Neural cell (in vitro differentiated cells): ENCODE results near the gene CPSF6. TPM values are rescaled to one million over a fixed set of nuclear protein-coding genes. Genes with fewer than 3 reads are reported as not detected.
"Not testable (repeated sequence)": the region's sequence is repeated elsewhere in the genome, so short reads cannot be mapped to it uniquely, and the experiment has no call there.

Source experiments
- H2AFZ ChIP-seq: fragments of 200-600, 300-800 bp; sonication (generic), shearing (Covaris generic); 2 replicates; pipeline ENCODE4 v1.6.0; 2014; ENCODE audit warnings: low read depth, mild to moderate bottlenecking, antibody characterized with exemption, low read length, moderate library complexity
- H3F3A ChIP-seq: fragments of 200-600 bp; shearing (Covaris generic); 2 replicates; pipeline ENCODE4 v1.6.1; 2016; ENCODE audit warnings: mild to moderate bottlenecking, moderate library complexity, mixed read lengths, antibody characterized with exemption, low read length; ENCODE audit not compliant: insufficient read depth, poor library complexity, severe bottlenecking
- H3K27ac ChIP-seq: fragments of 200-600, 300-800 bp; sonication (generic), shearing (Covaris generic); 2 replicates; pipeline ENCODE4 v1.5.1; 2014; ENCODE audit warnings: mild to moderate bottlenecking, low read length, moderate library complexity
- H3K27me3 ChIP-seq: fragments of 300-800, 200-600 bp; sonication (generic), shearing (Covaris generic); 2 replicates; pipeline ENCODE4 v1.6.0; 2014; ENCODE audit warnings: mild to moderate bottlenecking, low read depth, low read length, moderate library complexity; ENCODE audit not compliant: insufficient read depth
- H3K36me3 ChIP-seq: fragments of 300-800, 200-600 bp; sonication (generic), shearing (Covaris generic); 2 replicates; pipeline ENCODE4 v1.5.1; 2014; ENCODE audit warnings: mild to moderate bottlenecking, antibody characterized with exemption, low read length, moderate library complexity; ENCODE audit not compliant: insufficient read depth
- H3K4me2 ChIP-seq: fragments of 300-800, 200-600 bp; sonication (generic), shearing (Covaris generic); 2 replicates; pipeline ENCODE4 v1.6.0; 2014; ENCODE audit warnings: mild to moderate bottlenecking, low read length
- H3K4me3 ChIP-seq: fragments of 300-800, 200-600 bp; sonication (generic), shearing (Covaris generic); 2 replicates; pipeline ENCODE4 v1.5.1; 2014; ENCODE audit warnings: mild to moderate bottlenecking, low read length, moderate library complexity
- H3K79me2 ChIP-seq: fragments of 200-600 bp; shearing (Covaris generic); replicated peaks from 2 replicates; pipeline ENCODE4 v1.6.0; 2014; ENCODE audit warnings: mild to moderate bottlenecking, low read length, moderate library complexity; ENCODE audit not compliant: insufficient read depth
- H3K9ac ChIP-seq: fragments of 300-800, 200-600 bp; sonication (generic), shearing (Covaris generic); 2 replicates; pipeline ENCODE4 v1.6.1; 2016; ENCODE audit warnings: mild to moderate bottlenecking, low read length, mixed read lengths
- H3K9me2 ChIP-seq: fragments of 200-600 bp; shearing (Covaris generic); 2 replicates; pipeline ENCODE4 v1.6.1; 2016; ENCODE audit warnings: mild to moderate bottlenecking, low read length, mixed read lengths; ENCODE audit not compliant: insufficient read depth
- H3K9me3 ChIP-seq: fragments of 200-600, 300-800 bp; sonication (generic), shearing (Covaris generic); 2 replicates; pipeline ENCODE4 v1.6.1; 2016; ENCODE audit warnings: mild to moderate bottlenecking, mixed run types, low read length, moderate library complexity, mixed read lengths
- H4K20me1 ChIP-seq: fragments of 200-600 bp; shearing (Covaris generic); 2 replicates; pipeline ENCODE4 v1.6.1; 2016; ENCODE audit warnings: mild to moderate bottlenecking, mixed run types; ENCODE audit not compliant: insufficient read depth
- EP300 ChIP-seq: fragments of 450-650 bp; conservative IDR thresholded peaks from 2 replicates; pipeline ENCODE4 v1.6.1; 2014; ENCODE audit warnings: antibody characterized with exemption, mild to moderate bottlenecking, moderate library complexity; ENCODE audit not compliant: poor library complexity, severe bottlenecking
- EZH2 ChIP-seq: fragments of 200-600, 300-800 bp; shearing (Covaris generic), sonication (generic); IDR thresholded peaks from 2 replicates; pipeline ENCODE4 v1.6.1; 2014; ENCODE audit warnings: antibody characterized with exemption, low read length, borderline replicate concordance, mild to moderate bottlenecking; ENCODE audit not compliant: insufficient read depth, poor library complexity, severe bottlenecking
- MXI1 ChIP-seq: fragments of 450-650 bp; conservative IDR thresholded peaks from 2 replicates; pipeline ENCODE4 v1.6.1; 2014; ENCODE audit warnings: antibody characterized with exemption, mild to moderate bottlenecking; ENCODE audit not compliant: poor library complexity, severe bottlenecking
- POLR2AphosphoS5 ChIP-seq: IDR thresholded peaks from 2 replicates; pipeline ENCODE4 v1.6.1; 2012
- RAD21 ChIP-seq: fragments of 450-650 bp; conservative IDR thresholded peaks from 2 replicates; pipeline ENCODE4 v1.6.1; 2014; ENCODE audit warnings: antibody characterized with exemption, mild to moderate bottlenecking, moderate library complexity
- SMC3 ChIP-seq: fragments of 450-650 bp; conservative IDR thresholded peaks from 2 replicates; pipeline ENCODE4 v1.6.1; 2014; ENCODE audit warnings: antibody characterized with exemption, mild to moderate bottlenecking, moderate library complexity; ENCODE audit not compliant: poor library complexity
- TAF1 ChIP-seq: IDR thresholded peaks from 2 replicates; pipeline ENCODE4 v1.6.1; 2012; ENCODE audit warnings: low read depth
- polyA plus RNA-seq: library from polyadenylated mRNA; depleted of rRNA; stranded (reverse); fragments of >200 nt; gene quantifications from 2 replicates; pipeline ENCODE4 v1.2.3, GENCODE V29; 2014
- TF ChIP-seq, protein P1 (sequence below): IDR thresholded peaks from 2 replicates; pipeline ENCODE4 v1.6.1; 2012; ENCODE audit warnings: borderline replicate concordance
- TF ChIP-seq, protein P2 (sequence below): fragments of 450-650 bp; IDR thresholded peaks from 2 replicates; pipeline ENCODE4 v1.5.1; 2014; ENCODE audit warnings: antibody characterized with exemption, mild to moderate bottlenecking, moderate library complexity; ENCODE audit not compliant: poor library complexity, severe bottlenecking

CPSF6 gene
- polyA plus RNA-seq, 1 donor from 2014 or later: 180 TPM

GRCh38 chr12:69265205-69265604, 25.8 kb downstream of the CPSF6 start:
- Histone ChIP-seq H3K4me2 (no peak overlapping the region), H3F3A (no peaks in the 10 kb centered on the region), H3K27me3 (no peaks in the 10 kb centered on the region), H4K20me1 (no peaks in the 10 kb centered on the region), H3K79me2 (no peaks in the 10 kb centered on the region), H3K36me3 (peaks cover 10% of the 10 kb centered on the region), H3K9ac (no peak overlapping the region), H3K27ac (no peak overlapping the region), H3K9me2 (no peaks in the 10 kb centered on the region), H3K4me3 (no peak overlapping the region), H3K9me3 (no peaks in the 10 kb centered on the region), H2AFZ (no peak overlapping the region)
- TF ChIP-seq, protein P1, sequence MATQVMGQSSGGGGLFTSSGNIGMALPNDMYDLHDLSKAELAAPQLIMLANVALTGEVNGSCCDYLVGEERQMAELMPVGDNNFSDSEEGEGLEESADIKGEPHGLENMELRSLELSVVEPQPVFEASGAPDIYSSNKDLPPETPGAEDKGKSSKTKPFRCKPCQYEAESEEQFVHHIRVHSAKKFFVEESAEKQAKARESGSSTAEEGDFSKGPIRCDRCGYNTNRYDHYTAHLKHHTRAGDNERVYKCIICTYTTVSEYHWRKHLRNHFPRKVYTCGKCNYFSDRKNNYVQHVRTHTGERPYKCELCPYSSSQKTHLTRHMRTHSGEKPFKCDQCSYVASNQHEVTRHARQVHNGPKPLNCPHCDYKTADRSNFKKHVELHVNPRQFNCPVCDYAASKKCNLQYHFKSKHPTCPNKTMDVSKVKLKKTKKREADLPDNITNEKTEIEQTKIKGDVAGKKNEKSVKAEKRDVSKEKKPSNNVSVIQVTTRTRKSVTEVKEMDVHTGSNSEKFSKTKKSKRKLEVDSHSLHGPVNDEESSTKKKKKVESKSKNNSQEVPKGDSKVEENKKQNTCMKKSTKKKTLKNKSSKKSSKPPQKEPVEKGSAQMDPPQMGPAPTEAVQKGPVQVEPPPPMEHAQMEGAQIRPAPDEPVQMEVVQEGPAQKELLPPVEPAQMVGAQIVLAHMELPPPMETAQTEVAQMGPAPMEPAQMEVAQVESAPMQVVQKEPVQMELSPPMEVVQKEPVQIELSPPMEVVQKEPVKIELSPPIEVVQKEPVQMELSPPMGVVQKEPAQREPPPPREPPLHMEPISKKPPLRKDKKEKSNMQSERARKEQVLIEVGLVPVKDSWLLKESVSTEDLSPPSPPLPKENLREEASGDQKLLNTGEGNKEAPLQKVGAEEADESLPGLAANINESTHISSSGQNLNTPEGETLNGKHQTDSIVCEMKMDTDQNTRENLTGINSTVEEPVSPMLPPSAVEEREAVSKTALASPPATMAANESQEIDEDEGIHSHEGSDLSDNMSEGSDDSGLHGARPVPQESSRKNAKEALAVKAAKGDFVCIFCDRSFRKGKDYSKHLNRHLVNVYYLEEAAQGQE: no peak
- TF ChIP-seq POLR2AphosphoS5: no peak
- no peak for TF ChIP-seq SMC3
- TF ChIP-seq TAF1: no peak
- TF ChIP-seq, protein P2, sequence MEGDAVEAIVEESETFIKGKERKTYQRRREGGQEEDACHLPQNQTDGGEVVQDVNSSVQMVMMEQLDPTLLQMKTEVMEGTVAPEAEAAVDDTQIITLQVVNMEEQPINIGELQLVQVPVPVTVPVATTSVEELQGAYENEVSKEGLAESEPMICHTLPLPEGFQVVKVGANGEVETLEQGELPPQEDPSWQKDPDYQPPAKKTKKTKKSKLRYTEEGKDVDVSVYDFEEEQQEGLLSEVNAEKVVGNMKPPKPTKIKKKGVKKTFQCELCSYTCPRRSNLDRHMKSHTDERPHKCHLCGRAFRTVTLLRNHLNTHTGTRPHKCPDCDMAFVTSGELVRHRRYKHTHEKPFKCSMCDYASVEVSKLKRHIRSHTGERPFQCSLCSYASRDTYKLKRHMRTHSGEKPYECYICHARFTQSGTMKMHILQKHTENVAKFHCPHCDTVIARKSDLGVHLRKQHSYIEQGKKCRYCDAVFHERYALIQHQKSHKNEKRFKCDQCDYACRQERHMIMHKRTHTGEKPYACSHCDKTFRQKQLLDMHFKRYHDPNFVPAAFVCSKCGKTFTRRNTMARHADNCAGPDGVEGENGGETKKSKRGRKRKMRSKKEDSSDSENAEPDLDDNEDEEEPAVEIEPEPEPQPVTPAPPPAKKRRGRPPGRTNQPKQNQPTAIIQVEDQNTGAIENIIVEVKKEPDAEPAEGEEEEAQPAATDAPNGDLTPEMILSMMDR: no peak
- no peak for TF ChIP-seq EP300
- no peak for TF ChIP-seq MXI1
- TF ChIP-seq RAD21: no peak
- no peak for TF ChIP-seq EZH2

- H4K20me1 ChIP-seq, H3K9ac ChIP-seq, H2AFZ ChIP-seq, H3K27ac ChIP-seq, H3K9me2 ChIP-seq, H3K4me2 ChIP-seq, H3F3A ChIP-seq, H3K4me3 ChIP-seq, H3K27me3 ChIP-seq, H3K9me3 ChIP-seq, H3K79me2 ChIP-seq: not testable (repeated sequence)
- H3K36me3 ChIP-seq: peaks cover 13% of the 10 kb centered on the region
These were observed 26.3 kb downstream of the CPSF6 start for GRCh38 chr12:69265633-69266032.

DNA sequence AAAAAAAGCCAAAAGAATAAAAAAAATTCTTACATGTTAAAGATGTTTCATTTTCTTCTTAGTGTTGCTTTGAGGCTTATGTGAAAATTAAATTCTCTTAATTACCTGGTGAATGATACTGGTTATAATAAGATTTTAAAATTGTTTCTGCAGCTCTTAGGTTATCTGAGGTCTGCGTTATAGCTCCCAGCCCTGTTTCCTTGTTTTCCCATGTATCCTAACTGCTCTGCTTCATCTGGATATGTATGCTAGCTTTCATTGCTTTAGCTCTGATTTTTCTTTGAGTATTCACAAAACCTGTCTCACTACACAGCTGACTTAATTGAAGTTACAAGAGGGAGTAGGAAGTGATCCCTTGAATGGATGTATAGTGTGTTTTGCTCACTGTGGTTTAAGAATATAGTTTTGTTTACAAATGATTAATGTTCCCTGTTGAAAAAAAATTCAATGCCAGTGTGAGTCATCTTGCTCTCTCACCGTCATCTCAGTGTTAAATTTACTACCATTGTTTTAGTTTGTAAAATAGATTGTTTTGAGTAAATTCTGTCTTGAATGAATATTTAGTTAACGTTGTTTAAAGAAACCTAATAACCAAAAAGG, 26.8 kb downstream of the CPSF6 start:
- Histone ChIP-seq H3K4me2 (no peak overlapping the region), H3K4me3 (no peak overlapping the region), H3K9me3 (no peaks in the 10 kb centered on the region), H2AFZ (no peak overlapping the region), H4K20me1 (no peaks in the 10 kb centered on the region), H3K27me3 (no peaks in the 10 kb centered on the region), H3F3A (no peaks in the 10 kb centered on the region), H3K9ac (no peak overlapping the region), H3K27ac (no peak overlapping the region), H3K9me2 (no peaks in the 10 kb centered on the region), H3K36me3 (peaks cover 14% of the 10 kb centered on the region), H3K79me2 (no peaks in the 10 kb centered on the region)
- TF ChIP-seq, protein P1: no peak
- TF ChIP-seq TAF1: no peak
- TF ChIP-seq POLR2AphosphoS5: no peak
- TF ChIP-seq SMC3: no peak
- no peak for TF ChIP-seq MXI1
- TF ChIP-seq EP300: no peak
- TF ChIP-seq RAD21: no peak
